Mesenchymal stem cell (in vitro differentiated cells and primary cell): Measurements from ENCODE around the gene FGL2.

Experiments
- DNase-seq: peaks from one replicate; pipeline ENCODE4 v3.0.0-alpha.2; 2013
- H2AFZ ChIP-seq: one replicate; pipeline ENCODE4 v1.6.1; 2013; ENCODE audit warnings: low read depth, mild to moderate bottlenecking, control low read depth, inconsistent platforms, low read length, moderate library complexity
- H2AK5ac ChIP-seq: 2 replicates; pipeline ENCODE4 v1.6.1; 2013; ENCODE audit warnings: low read length, moderate library complexity, mild to moderate bottlenecking, inconsistent platforms; ENCODE audit not compliant: severe bottlenecking
- H2BK120ac ChIP-seq: one replicate; pipeline ENCODE4 v1.6.1; 2013; ENCODE audit warnings: low read depth, mild to moderate bottlenecking, inconsistent platforms, low read length, moderate library complexity
- H2BK12ac ChIP-seq, 2 experiments: one replicate each; pipeline ENCODE4 v1.6.1; 2013; ENCODE audit warnings: inconsistent platforms in 2 of 2, low read length in 2 of 2, mild to moderate bottlenecking in 2 of 2, moderate library complexity in 2 of 2, control low read depth in 1 of 2
- H2BK15ac ChIP-seq: one replicate; pipeline ENCODE4 v1.6.1; 2013; ENCODE audit warnings: mild to moderate bottlenecking, low read depth, inconsistent platforms; ENCODE audit not compliant: poor library complexity, severe bottlenecking
- H2BK5ac ChIP-seq: 2 replicates; pipeline ENCODE4 v1.6.1; 2013; ENCODE audit warnings: low read depth, mild to moderate bottlenecking, low read length, control low read depth, inconsistent platforms; ENCODE audit not compliant: poor library complexity, severe bottlenecking
- H3K14ac ChIP-seq, 2 experiments: one replicate each; pipeline ENCODE4 v1.6.1; 2013; ENCODE audit warnings: inconsistent platforms in 2 of 2, low read length in 2 of 2, control low read depth in 1 of 2, mild to moderate bottlenecking in 1 of 2, moderate library complexity in 1 of 2
- H3K18ac ChIP-seq, 2 experiments: one replicate each; pipeline ENCODE4 v1.6.1; 2013; ENCODE audit warnings: inconsistent platforms in 2 of 2, low read length in 2 of 2, control low read depth in 1 of 2, low read depth in 1 of 2, mild to moderate bottlenecking in 1 of 2
- H3K23ac ChIP-seq, 2 experiments: one replicate each; pipeline ENCODE4 v1.6.1; 2013; ENCODE audit warnings: inconsistent platforms in 2 of 2, low read length in 2 of 2, mild to moderate bottlenecking in 2 of 2, moderate library complexity in 2 of 2, control low read depth in 1 of 2
- H3K27ac ChIP-seq: 2 replicates; pipeline ENCODE4 v1.5.1; 2013; ENCODE audit warnings: mild to moderate bottlenecking, moderate library complexity, low read length, control low read depth, inconsistent platforms; ENCODE audit not compliant: poor library complexity, severe bottlenecking
- H3K27me3 ChIP-seq, 2 experiments: 2 replicates each; pipeline versions ENCODE4 v1.6.1 to v1.7.0; 2013; ENCODE audit warnings: low read length in 2 of 2, mild to moderate bottlenecking in 2 of 2, moderate library complexity in 2 of 2, control low read depth in 1 of 2, inconsistent platforms in 1 of 2; ENCODE audit not compliant: control insufficient read depth in 1 of 2, insufficient read depth in 1 of 2
- H3K36me3 ChIP-seq, 2 experiments: 2 replicates each; pipeline versions ENCODE4 v1.6.1 to v1.7.0; 2013; ENCODE audit warnings: low read length in 2 of 2, control low read depth in 1 of 2, inconsistent platforms in 1 of 2, low read depth in 1 of 2, mild to moderate bottlenecking in 1 of 2; ENCODE audit not compliant: insufficient read depth in 2 of 2, control insufficient read depth in 1 of 2
- H3K4ac ChIP-seq, 2 experiments: one replicate each; pipeline ENCODE4 v1.6.1; 2013; ENCODE audit warnings: inconsistent platforms in 2 of 2, low read length in 2 of 2, mild to moderate bottlenecking in 2 of 2, moderate library complexity in 2 of 2, control low read depth in 1 of 2, low read depth in 1 of 2
- H3K4me1 ChIP-seq: 2 replicates; pipeline ENCODE4 v1.6.1; 2013; ENCODE audit warnings: low read depth, low read length, control low read depth; ENCODE audit not compliant: control insufficient read depth, insufficient read depth
- H3K4me2 ChIP-seq: 2 replicates; pipeline ENCODE4 v1.6.1; 2013; ENCODE audit warnings: low read length, mild to moderate bottlenecking, inconsistent platforms; ENCODE audit not compliant: poor library complexity, severe bottlenecking
- H3K4me3 ChIP-seq, 2 experiments: 2 replicates each; pipeline versions ENCODE4 v1.5.1 to v1.7.0; 2013; ENCODE audit warnings: low read length in 2 of 2, mild to moderate bottlenecking in 2 of 2, control low read depth in 1 of 2, low read depth in 1 of 2; ENCODE audit not compliant: insufficient read depth in 1 of 2
- H3K79me1 ChIP-seq: replicated peaks from 2 replicates; pipeline ENCODE4 v1.6.1; 2013; ENCODE audit warnings: mild to moderate bottlenecking, control low read depth, low read length, inconsistent platforms; ENCODE audit not compliant: poor library complexity, severe bottlenecking
- H3K9ac ChIP-seq: 2 replicates; pipeline ENCODE4 v1.7.0; 2013; ENCODE audit warnings: mild to moderate bottlenecking, low read length, moderate library complexity
- H3K9me3 ChIP-seq: 2 replicates; pipeline ENCODE4 v1.7.0; 2013; ENCODE audit warnings: mild to moderate bottlenecking, low read length; ENCODE audit not compliant: control insufficient read depth
- H4K8ac ChIP-seq: one replicate; pipeline ENCODE4 v1.6.1; 2013; ENCODE audit warnings: inconsistent platforms, mild to moderate bottlenecking, low read length, moderate library complexity
- H4K91ac ChIP-seq: one replicate; pipeline ENCODE4 v1.6.1; 2013; ENCODE audit warnings: mild to moderate bottlenecking, low read length, inconsistent platforms
- WGBS: methylation state at CpG from one replicate; pipeline ENCODE4 v1.1.7; 2013; ENCODE audit warnings: mixed read lengths; 5-methylcytosine and 5-hydroxymethylcytosine counted together

Gene FGL2

GRCh38 chr7:77209479-77210139, 10.0 kb upstream of the FGL2 start:
- Histone ChIP-seq H3K27ac (no peak overlapping the region), H3K14ac (no peak overlapping the region), H4K8ac (no peak overlapping the region)

GRCh38 chr7:77208416-77208815, 8.8 kb upstream of the FGL2 start:
- no peak overlapping the region for H3K23ac ChIP-seq
- no peak overlapping the region for H2BK5ac ChIP-seq
- no peak for DNase-seq
- no peak overlapping the region for H3K18ac ChIP-seq
- no peak overlapping the region for H4K8ac ChIP-seq
- H3K36me3 ChIP-seq: no peaks in the 10 kb centered on the region
- H3K9ac ChIP-seq: no peak overlapping the region
- no peak overlapping the region for H3K27ac ChIP-seq
- H2AFZ ChIP-seq: no peak overlapping the region
- H2BK120ac ChIP-seq: no peak overlapping the region
- no peak overlapping the region for H3K14ac ChIP-seq
- peaks cover 14% of the 10 kb centered on the region for H3K9me3 ChIP-seq
- H2BK12ac ChIP-seq: no peak overlapping the region
- no peak overlapping the region for H4K91ac ChIP-seq
- no peak overlapping the region for H2BK15ac ChIP-seq
- no peaks in the 10 kb centered on the region for H3K27me3 ChIP-seq
- H3K4ac ChIP-seq: no peak overlapping the region
- no peak overlapping the region for H3K4me2 ChIP-seq
- H3K79me1 ChIP-seq: no peaks in the 10 kb centered on the region
- H2AK5ac ChIP-seq: no peak overlapping the region
- H3K4me1 ChIP-seq: no peaks in the 10 kb centered on the region
- no peak overlapping the region for H3K4me3 ChIP-seq

More at GRCh38 chr7:77209479-77210139, 10.0 kb upstream of the FGL2 start:
- no peak overlapping the region for H2AK5ac ChIP-seq
- WGBS: 87% methylated on average over 6 of the region's 6 CpGs
- no peak overlapping the region for H3K23ac ChIP-seq
- no peaks in the 10 kb centered on the region for H3K36me3 ChIP-seq
- H4K91ac ChIP-seq: no peak overlapping the region
- no peaks in the 10 kb centered on the region for H3K79me1 ChIP-seq
- no peak overlapping the region for H2BK12ac ChIP-seq
- H3K4me1 ChIP-seq: no peaks in the 10 kb centered on the region
- no peak overlapping the region for H2BK15ac ChIP-seq
- no peak overlapping the region for H2BK120ac ChIP-seq
- no peak overlapping the region for H2AFZ ChIP-seq
- H3K4ac ChIP-seq: no peak overlapping the region
- no peak overlapping the region for H2BK5ac ChIP-seq
- peaks cover 14% of the 10 kb centered on the region for H3K9me3 ChIP-seq
- no peak for DNase-seq
- H3K9ac ChIP-seq: no peak overlapping the region
- no peak overlapping the region for H3K4me2 ChIP-seq
- no peak overlapping the region for H3K18ac ChIP-seq
- no peak overlapping the region for H3K4me3 ChIP-seq
- no peaks in the 10 kb centered on the region for H3K27me3 ChIP-seq

GRCh38 chr7:77205706-77206105, 6.1 kb upstream of the FGL2 start:
- H3K4me3 ChIP-seq: no peak overlapping the region
- no peak overlapping the region for H4K8ac ChIP-seq
- H2BK15ac ChIP-seq: no peak overlapping the region
- H3K18ac ChIP-seq: no peak overlapping the region
- WGBS: no CpG with 5 or more reads among the region's 3 CpGs
- H3K79me1 ChIP-seq: no peaks in the 10 kb centered on the region
- H3K14ac ChIP-seq: no peak overlapping the region
- H3K9me3 ChIP-seq: peaks cover 14% of the 10 kb centered on the region
- H3K4me1 ChIP-seq: no peaks in the 10 kb centered on the region
- H3K9ac ChIP-seq: no peak overlapping the region
- H2AK5ac ChIP-seq: no peak overlapping the region
- H3K4me2 ChIP-seq: no peak overlapping the region
- no peak overlapping the region for H2AFZ ChIP-seq
- H2BK120ac ChIP-seq: no peak overlapping the region
- H2BK12ac ChIP-seq: no peak overlapping the region
- no peak overlapping the region for H3K27ac ChIP-seq
- H3K4ac ChIP-seq: no peak overlapping the region
- H3K36me3 ChIP-seq: no peaks in the 10 kb centered on the region
- no peak overlapping the region for H2BK5ac ChIP-seq
- H4K91ac ChIP-seq: no peak overlapping the region
- DNase-seq: no peak
- H3K23ac ChIP-seq: no peak overlapping the region
- H3K27me3 ChIP-seq: no peaks in the 10 kb centered on the region

DNA sequence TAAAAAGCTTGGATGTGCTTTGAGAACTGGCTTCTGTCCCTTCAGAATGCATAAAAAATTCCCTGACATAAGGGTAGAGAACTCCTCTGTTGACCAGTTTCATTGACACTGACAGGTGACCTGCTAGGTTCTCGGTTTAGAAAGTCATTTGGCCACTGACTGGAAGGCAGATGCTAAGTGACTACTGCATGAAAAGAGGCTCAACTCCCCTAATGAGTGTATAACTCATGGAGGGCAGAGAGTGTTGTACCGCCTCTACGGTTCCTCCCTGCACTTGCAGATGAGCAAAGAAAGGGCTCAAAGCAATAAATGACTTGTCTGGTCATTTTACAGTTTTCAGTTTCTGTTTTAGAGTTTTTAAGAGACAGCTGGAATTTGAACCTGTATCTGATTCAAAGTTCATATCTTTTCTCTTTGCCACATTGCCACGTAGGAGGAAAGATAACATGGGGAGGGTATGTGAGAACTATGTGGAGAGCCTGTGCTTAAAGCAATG, 2.9 kb upstream of the FGL2 start:
- no peaks in the 10 kb centered on the region for H3K27me3 ChIP-seq
- no peak overlapping the region for H3K27ac ChIP-seq
- no peak overlapping the region for H4K8ac ChIP-seq
- H3K79me1 ChIP-seq: no peaks in the 10 kb centered on the region
- no peak overlapping the region for H3K9ac ChIP-seq
- H3K18ac ChIP-seq: no peak overlapping the region
- H2BK120ac ChIP-seq: no peak overlapping the region
- no peak overlapping the region for H3K4me3 ChIP-seq
- no peak overlapping the region for H3K14ac ChIP-seq
- H2AK5ac ChIP-seq: peak overlapping the region; percentile 46
- H2BK12ac ChIP-seq: no peak overlapping the region
- no peak overlapping the region for H2AFZ ChIP-seq
- no peak overlapping the region for H3K4ac ChIP-seq
- H2BK15ac ChIP-seq: no peak overlapping the region
- WGBS: 98% methylated on average over 4 of the region's 4 CpGs
- H3K9me3 ChIP-seq: no peaks in the 10 kb centered on the region
- no peaks in the 10 kb centered on the region for H3K4me1 ChIP-seq
- no peak overlapping the region for H4K91ac ChIP-seq
- DNase-seq: no peak
- H3K23ac ChIP-seq: no peak overlapping the region
- H3K4me2 ChIP-seq: no peak overlapping the region
- no peak overlapping the region for H2BK5ac ChIP-seq
- no peaks in the 10 kb centered on the region for H3K36me3 ChIP-seq
